Lower lobe of right lung (tissue), 2 donors: ENCODE measurements around the gene CIB1. TPM values are rescaled to one million over a fixed set of nuclear protein-coding genes. Genes with fewer than 3 reads are reported as not detected.

Source experiments
- ATAC-seq, 2 donors: fragments of 200-7000 bp; cut with Tn5 transposase; one replicate each; pipeline ENCODE4 v1.9.1; 2020 to 2022; ENCODE audit warnings: mild to moderate bottlenecking in 2 of 2, moderate library complexity in 2 of 2
- DNase-seq: peaks from one replicate; pipeline ENCODE4 v3.0.0-alpha.2; 2020
- H3K27ac ChIP-seq: fragments of 200-600 bp; one replicate; pipeline ENCODE4 v1.8.0; 2022
- H3K27me3 ChIP-seq: fragments of 200-600 bp; one replicate; pipeline ENCODE4 v1.8.0; 2022; ENCODE audit warnings: low read depth
- H3K36me3 ChIP-seq: fragments of 200-600 bp; one replicate; pipeline ENCODE4 v1.8.0; 2022; ENCODE audit warnings: mild to moderate bottlenecking
- H3K4me1 ChIP-seq: fragments of 200-600 bp; one replicate; pipeline ENCODE4 v1.8.0; 2022
- H3K4me3 ChIP-seq: fragments of 200-600 bp; one replicate; pipeline ENCODE4 v1.8.0; 2022; ENCODE audit warnings: mild to moderate bottlenecking
- H3K9me3 ChIP-seq: fragments of 200-600 bp; one replicate; pipeline ENCODE4 v1.8.0; 2022
- intact Hi-C: fragments of 100-400 bp; cut with DNase I; formaldehyde crosslinking; loops from one replicate; pipeline ENCODE4 v1.11.0; 2022
- total RNA-seq: library from RNA; stranded (reverse); fragmentation: NEBNext Ultra II Directional; extraction: Animal tissue kit (Norgen Biotek cat#: 25700); gene quantifications from one replicate; pipeline ENCODE4 v1.2.1, GENCODE V29; 2021
- TF ChIP-seq, protein P1 (sequence below): fragments of 200-600 bp; IDR thresholded peaks from one replicate; pipeline ENCODE4 v1.8.0; 2022; ENCODE audit warnings: antibody characterized with exemption, mild to moderate bottlenecking
- donor health status: DM: no; HTN: yes; CAD: no; lungs with severe emphysema.

The CIB1 gene
- total RNA-seq, 1 donor from 2014 or later, result 80.8 TPM

DNA sequence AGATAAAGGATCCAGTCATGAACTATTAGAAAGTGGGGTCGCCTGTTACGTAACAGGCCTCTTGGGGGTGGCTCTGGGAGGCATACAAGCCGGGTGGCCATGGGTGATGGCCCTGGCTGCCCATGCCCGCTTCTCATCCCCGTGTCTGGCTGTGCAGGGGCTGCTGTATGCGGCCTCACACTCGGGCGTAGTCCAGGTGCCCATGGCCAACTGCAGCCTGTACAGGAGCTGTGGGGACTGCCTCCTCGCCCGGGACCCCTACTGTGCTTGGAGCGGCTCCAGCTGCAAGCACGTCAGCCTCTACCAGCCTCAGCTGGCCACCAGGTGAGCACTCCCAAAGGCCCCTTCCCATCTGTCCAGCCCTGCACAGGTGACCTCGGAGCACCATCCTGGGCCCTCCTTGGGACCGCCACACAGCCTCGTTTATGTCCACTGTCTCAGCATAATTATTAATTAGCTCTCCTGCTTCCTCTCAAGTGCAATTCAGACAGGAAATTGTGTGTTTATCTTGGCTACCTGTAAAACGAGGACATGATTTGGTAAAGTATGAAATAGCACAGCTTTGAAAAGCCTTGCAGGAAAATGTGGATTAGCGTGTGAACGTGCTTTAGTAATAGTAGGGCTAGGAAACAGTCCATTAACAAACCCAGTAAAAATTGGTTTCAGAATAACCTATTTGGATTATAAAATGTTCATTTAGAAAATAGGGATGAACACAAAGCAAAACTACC lies 8.1 kb downstream of the CIB1 start:
- Histone ChIP-seq H3K27me3 (no peaks in the 10 kb centered on the region), H3K36me3 (peaks cover 94% of the 10 kb centered on the region), H3K4me3 (no peak overlapping the region), H3K4me1 (peaks cover 18% of the 10 kb centered on the region), H3K9me3 (no peaks in the 10 kb centered on the region), H3K27ac (no peak overlapping the region)
- TF ChIP-seq, protein P1, sequence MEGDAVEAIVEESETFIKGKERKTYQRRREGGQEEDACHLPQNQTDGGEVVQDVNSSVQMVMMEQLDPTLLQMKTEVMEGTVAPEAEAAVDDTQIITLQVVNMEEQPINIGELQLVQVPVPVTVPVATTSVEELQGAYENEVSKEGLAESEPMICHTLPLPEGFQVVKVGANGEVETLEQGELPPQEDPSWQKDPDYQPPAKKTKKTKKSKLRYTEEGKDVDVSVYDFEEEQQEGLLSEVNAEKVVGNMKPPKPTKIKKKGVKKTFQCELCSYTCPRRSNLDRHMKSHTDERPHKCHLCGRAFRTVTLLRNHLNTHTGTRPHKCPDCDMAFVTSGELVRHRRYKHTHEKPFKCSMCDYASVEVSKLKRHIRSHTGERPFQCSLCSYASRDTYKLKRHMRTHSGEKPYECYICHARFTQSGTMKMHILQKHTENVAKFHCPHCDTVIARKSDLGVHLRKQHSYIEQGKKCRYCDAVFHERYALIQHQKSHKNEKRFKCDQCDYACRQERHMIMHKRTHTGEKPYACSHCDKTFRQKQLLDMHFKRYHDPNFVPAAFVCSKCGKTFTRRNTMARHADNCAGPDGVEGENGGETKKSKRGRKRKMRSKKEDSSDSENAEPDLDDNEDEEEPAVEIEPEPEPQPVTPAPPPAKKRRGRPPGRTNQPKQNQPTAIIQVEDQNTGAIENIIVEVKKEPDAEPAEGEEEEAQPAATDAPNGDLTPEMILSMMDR, result no peak
- DNase-seq (no peak), ATAC-seq (peak in 1 of 2 donors; percentile 11)
- intact Hi-C loops, result no loop called here

DNA sequence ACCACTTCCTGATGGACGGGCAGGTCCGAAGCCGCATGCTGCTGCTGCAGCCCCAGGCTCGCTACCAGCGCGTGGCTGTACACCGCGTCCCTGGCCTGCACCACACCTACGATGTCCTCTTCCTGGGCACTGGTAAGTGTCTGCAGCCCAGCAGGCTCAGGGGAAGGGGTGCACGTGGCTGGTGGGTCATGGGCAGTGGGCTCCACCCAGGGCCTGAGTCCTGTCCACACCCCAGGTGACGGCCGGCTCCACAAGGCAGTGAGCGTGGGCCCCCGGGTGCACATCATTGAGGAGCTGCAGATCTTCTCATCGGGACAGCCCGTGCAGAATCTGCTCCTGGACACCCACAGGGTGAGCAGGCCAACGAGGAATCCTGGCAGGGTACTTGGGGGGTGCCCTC lies 8.7 kb downstream of the CIB1 start:
- Histone ChIP-seq H3K9me3 (no peaks in the 10 kb centered on the region), H3K27me3 (no peaks in the 10 kb centered on the region), H3K27ac (no peak overlapping the region), H3K4me3 (no peak overlapping the region), H3K4me1 (peaks cover 13% of the 10 kb centered on the region), H3K36me3 (peaks cover 88% of the 10 kb centered on the region)
- intact Hi-C loops, result no loop called here
- no peak for DNase-seq
- TF ChIP-seq, protein P1, result no peak
- ATAC-seq, result no peak

DNA sequence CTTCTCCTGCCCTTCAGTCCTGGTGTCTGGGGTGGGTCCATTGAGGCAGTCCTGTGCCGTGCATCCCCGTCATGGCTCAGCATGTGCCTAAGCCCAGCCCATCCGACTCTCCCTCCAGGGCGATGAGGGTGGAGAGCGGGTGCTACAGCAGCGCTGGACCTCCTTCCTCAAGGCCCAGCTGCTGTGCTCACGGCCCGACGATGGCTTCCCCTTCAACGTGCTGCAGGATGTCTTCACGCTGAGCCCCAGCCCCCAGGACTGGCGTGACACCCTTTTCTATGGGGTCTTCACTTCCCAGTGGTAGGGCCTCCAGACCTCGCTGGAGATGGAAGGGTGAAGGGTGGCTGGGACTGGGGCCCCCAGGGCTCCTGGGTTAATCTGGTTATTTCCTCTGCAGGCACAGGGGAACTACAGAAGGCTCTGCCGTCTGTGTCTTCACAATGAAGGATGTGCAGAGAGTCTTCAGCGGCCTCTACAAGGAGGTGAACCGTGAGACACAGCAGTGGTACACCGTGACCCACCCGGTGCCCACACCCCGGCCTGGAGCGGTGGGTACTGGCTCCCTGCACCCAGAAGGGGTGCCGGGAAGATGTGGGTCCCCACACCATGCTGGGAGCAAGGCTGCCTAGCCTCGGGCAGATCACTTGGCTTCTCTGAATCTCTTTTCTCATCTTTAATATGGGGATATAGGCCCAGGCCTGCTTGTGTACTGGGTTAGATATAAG lies 10.1 kb downstream of the CIB1 start:
- H3K4me3 ChIP-seq, result no peak overlapping the region
- TF ChIP-seq, protein P1, result no peak
- H3K27ac ChIP-seq, result no peak overlapping the region
- DNase-seq (no peak), ATAC-seq (no peak)
- H3K36me3 ChIP-seq, result peaks cover 74% of the 10 kb centered on the region
- H3K4me1 ChIP-seq, result peaks cover 15% of the 10 kb centered on the region
- intact Hi-C loops, result no loop called here
- H3K27me3 ChIP-seq, result no peaks in the 10 kb centered on the region
- no peaks in the 10 kb centered on the region for H3K9me3 ChIP-seq

DNA sequence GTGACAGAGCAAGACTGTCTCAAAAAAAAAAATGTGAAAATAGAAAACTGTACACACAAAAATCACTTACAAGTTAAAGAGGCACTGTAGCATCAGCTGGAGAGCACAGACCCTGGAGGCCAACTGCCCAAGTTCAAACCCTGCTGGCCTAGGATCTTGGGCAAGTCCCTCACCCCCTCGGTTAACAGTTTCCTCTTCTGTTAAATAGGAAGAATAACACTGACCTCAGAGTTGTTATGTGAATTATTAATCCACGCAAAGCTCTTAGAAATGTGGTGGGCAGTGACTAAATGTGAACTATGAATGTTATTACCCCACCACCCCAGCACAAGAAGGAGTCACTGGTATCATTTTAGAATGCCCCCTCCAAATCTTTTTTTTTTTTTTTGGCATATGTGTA lies 11.2 kb downstream of the CIB1 start:
- H3K36me3 ChIP-seq, result peaks cover 74% of the 10 kb centered on the region
- intact Hi-C loops, result no loop called here
- no peaks in the 10 kb centered on the region for H3K27me3 ChIP-seq
- H3K27ac ChIP-seq, result no peak overlapping the region
- ATAC-seq (no peak), DNase-seq (no peak)
- no peak overlapping the region for H3K4me3 ChIP-seq
- H3K9me3 ChIP-seq, result no peaks in the 10 kb centered on the region
- peaks cover 15% of the 10 kb centered on the region for H3K4me1 ChIP-seq
- TF ChIP-seq, protein P1, result no peak

DNA sequence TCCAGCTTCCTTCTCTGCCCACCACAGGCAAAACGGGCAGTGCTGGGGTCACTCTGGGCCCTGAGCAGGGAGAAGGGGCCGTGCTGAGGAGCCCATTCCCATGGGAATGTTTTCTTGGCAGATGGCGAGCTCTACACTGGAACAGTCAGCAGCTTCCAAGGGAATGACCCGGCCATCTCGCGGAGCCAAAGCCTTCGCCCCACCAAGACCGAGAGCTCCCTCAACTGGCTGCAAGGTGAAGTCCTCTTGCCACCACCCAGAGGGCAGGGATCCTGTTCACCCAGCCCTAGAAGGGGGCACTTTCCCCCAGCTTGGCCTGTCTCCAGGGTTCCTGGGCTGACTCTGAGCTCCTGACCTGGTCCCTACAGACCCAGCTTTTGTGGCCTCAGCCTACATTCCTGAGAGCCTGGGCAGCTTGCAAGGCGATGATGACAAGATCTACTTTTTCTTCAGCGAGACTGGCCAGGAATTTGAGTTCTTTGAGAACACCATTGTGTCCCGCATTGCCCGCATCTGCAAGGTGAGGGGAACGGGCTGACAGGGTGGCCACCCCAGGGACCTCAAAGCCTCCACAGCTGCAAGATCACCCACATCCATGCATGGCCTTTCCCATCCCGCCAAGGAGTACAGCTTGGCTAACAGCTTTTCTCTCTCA lies 12.4 kb downstream of the CIB1 start:
- no peak overlapping the region for H3K27ac ChIP-seq
- peak; percentile 75 for DNase-seq

More for the DNA sequence above, 12.4 kb downstream of the CIB1 start:
- Histone ChIP-seq H3K4me1 (peaks cover 15% of the 10 kb centered on the region), H3K9me3 (no peaks in the 10 kb centered on the region), H3K36me3 (peaks cover 68% of the 10 kb centered on the region), H3K27me3 (no peaks in the 10 kb centered on the region), H3K4me3 (no peak overlapping the region)
- ATAC-seq, result peak; percentile 82 to 84
- intact Hi-C loops, result no loop called here
- TF ChIP-seq, protein P1, result peak; percentile 72
